GM13977 (cell line): Measurements from ENCODE around the gene FLVCR1.

Experiments
- DNase-seq: peaks from one replicate; pipeline ENCODE4 v3.0.0; 2012; ENCODE audit warnings: low spot score
- in situ Hi-C: fragments of 300-500 bp; cut with MboI; formaldehyde crosslinking; loops from one replicate; pipeline ENCODE4 v1.12.0; 2022; ENCODE audit warnings: low sequenced_read_pairs, low pct_unique_long_range_greater_than_20kb, mixed read lengths, inconsistent platforms; ENCODE audit not compliant: unreplicated experiment
- TF ChIP-seq, protein P1 (sequence below): IDR thresholded peaks from 2 replicates; pipeline ENCODE4 v1.5.1; 2012; ENCODE audit warnings: mild to moderate bottlenecking, control low read depth; ENCODE audit not compliant: insufficient read depth; ENCODE audit errors: extremely low read depth, missing control alignments

The FLVCR1 gene

DNA sequence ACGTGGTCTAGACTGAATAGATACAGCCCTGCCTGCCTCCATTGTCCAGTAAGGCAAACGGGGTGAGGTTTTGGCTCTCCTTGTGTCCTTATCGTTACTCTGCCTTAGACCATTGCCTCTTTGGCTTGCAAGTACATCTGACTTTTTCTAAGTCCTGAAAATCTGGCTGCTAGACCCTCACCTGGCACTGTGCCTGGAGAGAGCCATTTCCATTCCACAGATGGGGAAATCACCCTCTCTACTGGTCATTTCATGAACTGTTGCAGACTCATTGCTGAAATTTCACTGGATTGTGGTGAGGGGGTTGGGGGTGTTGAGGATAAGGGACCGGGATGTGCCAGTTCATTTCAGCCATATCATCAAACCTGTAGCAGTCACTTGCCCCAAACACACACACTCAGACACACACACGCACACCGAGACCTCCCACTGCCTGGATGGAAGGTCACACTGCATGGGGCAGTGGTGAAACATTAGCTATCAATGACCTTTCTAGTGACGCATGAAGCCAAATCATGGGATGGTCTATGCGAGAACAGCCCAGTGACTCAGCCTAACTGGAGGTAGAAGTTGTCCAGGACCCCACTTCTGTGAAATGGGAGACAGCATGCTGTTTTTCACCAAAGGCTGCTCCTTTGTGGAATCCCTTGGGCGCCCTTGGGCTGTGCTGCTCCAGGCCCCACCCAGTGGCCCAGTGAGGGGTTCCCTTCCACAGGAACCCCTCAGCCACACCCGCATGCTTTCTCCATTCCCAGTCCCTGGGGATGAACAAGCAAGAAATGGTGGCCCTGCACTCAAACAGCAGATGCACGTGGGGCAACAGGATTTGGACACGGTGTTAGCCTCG lies 57.4 kb downstream of the FLVCR1 start:
- DNase-seq, result no peak
- TF ChIP-seq, protein P1, sequence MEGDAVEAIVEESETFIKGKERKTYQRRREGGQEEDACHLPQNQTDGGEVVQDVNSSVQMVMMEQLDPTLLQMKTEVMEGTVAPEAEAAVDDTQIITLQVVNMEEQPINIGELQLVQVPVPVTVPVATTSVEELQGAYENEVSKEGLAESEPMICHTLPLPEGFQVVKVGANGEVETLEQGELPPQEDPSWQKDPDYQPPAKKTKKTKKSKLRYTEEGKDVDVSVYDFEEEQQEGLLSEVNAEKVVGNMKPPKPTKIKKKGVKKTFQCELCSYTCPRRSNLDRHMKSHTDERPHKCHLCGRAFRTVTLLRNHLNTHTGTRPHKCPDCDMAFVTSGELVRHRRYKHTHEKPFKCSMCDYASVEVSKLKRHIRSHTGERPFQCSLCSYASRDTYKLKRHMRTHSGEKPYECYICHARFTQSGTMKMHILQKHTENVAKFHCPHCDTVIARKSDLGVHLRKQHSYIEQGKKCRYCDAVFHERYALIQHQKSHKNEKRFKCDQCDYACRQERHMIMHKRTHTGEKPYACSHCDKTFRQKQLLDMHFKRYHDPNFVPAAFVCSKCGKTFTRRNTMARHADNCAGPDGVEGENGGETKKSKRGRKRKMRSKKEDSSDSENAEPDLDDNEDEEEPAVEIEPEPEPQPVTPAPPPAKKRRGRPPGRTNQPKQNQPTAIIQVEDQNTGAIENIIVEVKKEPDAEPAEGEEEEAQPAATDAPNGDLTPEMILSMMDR, result peak; percentile 42
- in situ Hi-C loops, result no loop called here

DNA sequence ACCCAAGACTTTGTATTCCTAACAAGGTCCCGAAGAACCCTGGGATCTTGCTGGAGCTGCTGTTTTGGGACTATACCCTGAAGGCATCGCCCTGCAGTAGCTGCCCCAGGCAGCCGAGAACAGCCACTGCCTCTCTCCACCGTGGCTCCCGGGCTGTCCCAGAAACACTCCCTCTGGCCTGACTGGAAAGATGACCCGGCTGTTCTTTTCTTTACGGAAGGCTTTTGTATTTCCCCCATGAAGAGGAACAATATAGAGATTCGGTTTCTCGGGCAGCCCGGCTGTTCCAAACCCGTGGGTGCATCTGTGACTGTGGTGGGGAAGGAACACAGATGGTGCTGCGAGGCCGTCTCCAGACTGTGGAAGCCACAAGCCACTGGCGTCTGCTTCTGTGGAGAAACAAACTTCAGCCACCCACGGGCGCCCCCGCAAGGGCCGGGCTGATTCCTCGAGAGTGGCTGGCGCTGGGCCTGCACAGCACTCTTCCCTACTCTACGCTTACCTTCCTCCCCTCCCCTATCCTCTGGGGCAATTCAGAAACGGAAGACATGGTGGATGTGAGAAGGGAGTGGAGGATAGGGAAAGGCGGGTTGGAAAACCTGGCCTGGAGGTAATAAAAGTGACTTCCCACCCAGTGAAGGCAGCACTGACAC lies 58.5 kb downstream of the FLVCR1 start:
- in situ Hi-C loops, result no loop called here
- TF ChIP-seq, protein P1, result no peak
- no peak for DNase-seq

DNA sequence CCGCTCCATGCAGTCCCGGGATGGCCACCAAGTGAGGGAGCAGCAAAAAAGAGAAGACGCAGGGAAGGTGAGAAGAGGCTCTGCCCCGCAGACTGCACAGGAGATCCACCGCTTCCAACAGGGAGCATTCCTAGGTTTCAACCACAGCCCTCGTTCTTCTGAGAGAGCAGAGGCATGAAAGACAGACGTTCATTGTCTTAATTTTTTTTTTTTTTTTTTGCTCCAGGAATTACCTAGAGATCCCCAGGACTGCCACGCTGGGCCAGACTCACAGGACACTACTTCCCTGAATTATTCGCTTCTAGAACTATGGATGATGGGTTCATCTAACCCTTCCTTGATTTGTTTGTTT lies 59.0 kb downstream of the FLVCR1 start:
- TF ChIP-seq, protein P1, result no peak
- DNase-seq, result no peak
- in situ Hi-C loops, result no loop called here

DNA sequence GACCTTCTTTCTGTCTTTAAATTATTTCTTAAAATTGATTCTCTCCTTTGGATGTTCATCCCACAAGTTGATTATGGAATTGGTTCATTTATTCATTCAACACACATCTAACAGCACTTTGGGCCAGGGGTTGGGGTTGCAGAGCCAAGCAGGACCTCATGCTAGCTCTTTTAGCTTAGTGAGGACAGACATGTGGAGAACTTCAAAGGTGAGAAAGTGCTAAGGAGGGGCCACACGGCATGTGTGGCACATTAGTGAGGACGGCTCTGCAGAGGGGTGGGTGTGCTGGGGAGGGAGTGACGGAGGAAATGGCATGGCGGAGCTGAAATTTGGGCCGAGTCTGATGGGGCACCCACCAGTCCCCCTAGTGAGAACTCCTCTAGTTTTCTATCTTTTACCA lies 59.8 kb downstream of the FLVCR1 start:
- in situ Hi-C loops, result no loop called here
- TF ChIP-seq, protein P1, result no peak
- no peak for DNase-seq

DNA sequence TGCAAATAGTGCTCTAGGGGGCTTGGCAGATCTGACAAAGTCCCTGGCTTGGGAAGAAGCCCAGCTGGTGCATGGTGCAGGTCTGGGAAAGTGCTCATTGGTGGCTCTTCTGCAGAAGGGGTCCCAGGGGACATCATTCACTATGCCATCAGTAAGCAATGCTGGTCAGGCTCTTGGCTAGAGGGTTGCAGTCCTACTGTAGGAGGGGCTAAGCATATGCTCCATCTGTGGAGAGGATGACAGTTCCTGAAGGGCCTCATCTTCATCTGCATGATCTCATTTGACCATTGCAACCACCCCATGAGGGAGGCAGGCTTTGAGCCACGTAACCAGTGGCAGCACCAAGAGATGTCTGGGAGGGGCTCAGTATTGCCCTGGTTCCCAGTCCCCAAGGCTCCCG lies 60.7 kb downstream of the FLVCR1 start:
- TF ChIP-seq, protein P1, result no peak
- in situ Hi-C loops, result no loop called here
- DNase-seq, result no peak

DNA sequence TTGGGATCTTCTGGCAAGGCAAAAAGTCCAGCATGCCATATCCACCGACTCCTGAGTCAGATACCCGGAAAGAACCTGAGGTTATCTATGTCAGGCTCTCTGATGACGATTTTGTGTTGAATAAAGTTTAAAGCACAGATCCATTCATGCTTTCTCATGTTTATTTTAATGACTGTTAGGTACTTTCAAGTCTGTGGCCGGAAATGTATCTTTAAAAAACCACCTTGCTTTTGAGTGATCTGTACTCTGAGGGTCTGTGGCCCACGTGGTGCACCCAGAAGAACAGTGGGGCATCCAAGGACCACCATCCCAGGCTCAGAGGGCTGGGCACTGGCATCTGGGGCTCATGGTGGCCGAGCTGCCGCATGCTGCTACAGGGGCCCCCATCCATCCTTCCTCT lies 62.2 kb downstream of the FLVCR1 start:
- no peak for DNase-seq
- in situ Hi-C loops, result loop anchor here (10.0 kb wide), 1 partner anchor 75 kb away; no protein-coding TSS in a partner anchor

More for the DNA sequence above, 62.2 kb downstream of the FLVCR1 start:
- TF ChIP-seq, protein P1, result no peak
